Bronchial epithelial cell (primary cell): ENCODE results near the gene SRGAP1. TPM values are rescaled to one million over a fixed set of nuclear protein-coding genes. Genes with fewer than 3 reads are reported as not detected.

Experiments used
- DNase-seq: peaks from one replicate; pipeline ENCODE4 v3.0.0-alpha.2; 2010; ENCODE audit warnings: low read depth
- FAIRE-seq: peaks from 2 replicates; lab custom pipeline; 2011; peaks lifted over from hg19 to GRCh38; lab: Jason Lieb, UNC
- H3K27me3 ChIP-seq: 2 replicates; pipeline ENCODE4 v1.5.1; 2011; ENCODE audit warnings: low read length; ENCODE audit not compliant: control insufficient read depth, insufficient read depth
- H3K36me3 ChIP-seq: 2 replicates; pipeline ENCODE4 v1.5.1; 2011; ENCODE audit warnings: low read length; ENCODE audit not compliant: control insufficient read depth, insufficient read depth
- H3K4me3 ChIP-seq: 2 replicates; pipeline ENCODE4 v1.5.1; 2011; ENCODE audit warnings: mild to moderate bottlenecking, low read depth, low read length, control low read depth
- total RNA-seq: library from RNA; depleted of rRNA; stranded (reverse); fragments of >200 nt; gene quantifications from 2 replicates; pipeline ENCODE4 v1.2.1, GENCODE V29; 2014
- TF ChIP-seq, protein P1 (sequence below): IDR thresholded peaks from 2 replicates; pipeline ENCODE4 v1.5.1; 2011; ENCODE audit warnings: mild to moderate bottlenecking, moderate library complexity, low read length, control low read depth, inconsistent platforms; ENCODE audit not compliant: insufficient read depth, severe bottlenecking

Gene SRGAP1
- total RNA-seq, 1 donor from 2014 or later = 4.5 TPM

DNA sequence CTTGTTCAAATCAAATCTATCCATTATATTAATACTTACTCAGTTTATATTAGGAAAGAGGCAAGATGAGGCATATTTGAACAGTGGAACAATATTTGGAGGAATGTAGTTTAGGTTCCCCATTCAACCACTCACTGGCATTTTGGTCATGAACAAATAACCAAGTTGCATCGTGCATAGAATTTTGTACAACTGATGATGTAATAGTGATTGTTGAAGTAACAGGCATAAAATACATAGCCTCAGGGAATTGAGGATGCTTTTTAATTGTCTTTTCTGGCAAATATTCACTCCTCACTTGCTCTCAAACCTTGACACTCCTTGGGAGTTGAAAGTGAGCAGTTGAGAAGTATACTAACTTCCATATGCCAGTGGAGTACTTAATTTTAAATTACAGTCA, 175.2 kb downstream of the SRGAP1 start:
- Histone ChIP-seq H3K4me3 (no peak overlapping the region), H3K36me3 (no peaks in the 10 kb centered on the region), H3K27me3 (no peaks in the 10 kb centered on the region)
- FAIRE-seq (no peak), DNase-seq (no peak)
- TF ChIP-seq, protein P1, sequence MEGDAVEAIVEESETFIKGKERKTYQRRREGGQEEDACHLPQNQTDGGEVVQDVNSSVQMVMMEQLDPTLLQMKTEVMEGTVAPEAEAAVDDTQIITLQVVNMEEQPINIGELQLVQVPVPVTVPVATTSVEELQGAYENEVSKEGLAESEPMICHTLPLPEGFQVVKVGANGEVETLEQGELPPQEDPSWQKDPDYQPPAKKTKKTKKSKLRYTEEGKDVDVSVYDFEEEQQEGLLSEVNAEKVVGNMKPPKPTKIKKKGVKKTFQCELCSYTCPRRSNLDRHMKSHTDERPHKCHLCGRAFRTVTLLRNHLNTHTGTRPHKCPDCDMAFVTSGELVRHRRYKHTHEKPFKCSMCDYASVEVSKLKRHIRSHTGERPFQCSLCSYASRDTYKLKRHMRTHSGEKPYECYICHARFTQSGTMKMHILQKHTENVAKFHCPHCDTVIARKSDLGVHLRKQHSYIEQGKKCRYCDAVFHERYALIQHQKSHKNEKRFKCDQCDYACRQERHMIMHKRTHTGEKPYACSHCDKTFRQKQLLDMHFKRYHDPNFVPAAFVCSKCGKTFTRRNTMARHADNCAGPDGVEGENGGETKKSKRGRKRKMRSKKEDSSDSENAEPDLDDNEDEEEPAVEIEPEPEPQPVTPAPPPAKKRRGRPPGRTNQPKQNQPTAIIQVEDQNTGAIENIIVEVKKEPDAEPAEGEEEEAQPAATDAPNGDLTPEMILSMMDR = no peak

DNA sequence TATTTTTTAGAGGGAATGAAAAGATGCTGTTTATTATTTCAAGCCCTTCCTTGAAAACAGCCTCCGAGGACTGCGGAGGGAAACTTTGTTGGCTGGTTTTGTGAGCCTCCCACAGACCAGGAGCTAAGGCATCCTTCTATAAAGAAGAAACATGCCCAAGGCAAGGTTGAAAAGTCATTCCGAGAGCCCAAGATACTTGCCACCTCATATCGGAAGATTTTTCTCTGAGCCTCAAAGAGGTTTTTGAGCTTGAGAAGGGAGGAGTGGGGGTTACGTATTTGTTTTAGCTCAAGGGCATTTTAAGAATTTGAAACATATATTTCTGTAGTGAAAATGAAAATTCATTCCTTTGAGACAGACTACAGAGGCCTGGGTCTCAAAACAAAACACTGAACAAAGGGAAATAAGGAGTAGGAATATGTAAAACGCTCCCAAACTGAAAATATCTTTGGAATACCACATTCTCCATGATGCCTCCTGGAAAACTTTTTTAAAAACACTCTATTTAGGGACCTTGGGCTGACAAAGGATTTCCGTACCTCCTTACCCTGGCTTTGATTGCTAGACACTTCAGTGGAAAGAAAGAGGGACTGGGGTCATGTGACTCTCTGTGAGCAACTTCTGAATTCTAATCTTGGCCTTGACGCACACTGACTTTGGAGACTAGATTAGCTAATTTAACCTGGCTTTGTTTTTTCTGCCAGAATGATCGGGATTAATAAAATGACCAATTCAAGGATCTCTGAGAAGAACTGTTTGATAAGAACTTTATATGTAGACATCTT, 180.9 kb downstream of the SRGAP1 start:
- DNase-seq (no peak), FAIRE-seq (no peak)
- no peaks in the 10 kb centered on the region for H3K27me3 ChIP-seq
- TF ChIP-seq, protein P1 = no peak
- H3K36me3 ChIP-seq = no peaks in the 10 kb centered on the region
- H3K4me3 ChIP-seq = no peak overlapping the region

DNA sequence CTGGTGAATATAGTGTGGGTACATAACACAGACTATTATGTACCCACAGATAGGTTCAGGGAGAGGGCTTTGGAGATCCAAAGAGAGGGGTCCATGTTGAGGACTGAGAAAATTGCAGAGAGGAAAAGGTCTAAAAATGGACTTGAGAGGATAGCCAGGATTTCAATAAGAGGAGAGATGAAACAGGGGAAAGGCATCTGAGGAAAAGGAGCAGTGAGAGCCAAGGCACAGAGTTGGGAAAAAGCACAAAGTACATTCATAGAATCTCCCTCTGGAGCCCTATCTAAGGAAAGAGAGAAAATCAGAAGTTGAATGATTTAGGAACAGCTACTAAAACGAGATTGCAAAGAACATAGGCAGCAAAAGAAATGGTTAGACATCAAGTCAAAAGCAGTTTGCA, 182.8 kb downstream of the SRGAP1 start:
- Histone ChIP-seq H3K36me3 (no peaks in the 10 kb centered on the region), H3K4me3 (no peak overlapping the region), H3K27me3 (no peaks in the 10 kb centered on the region)
- TF ChIP-seq, protein P1 = no peak
- FAIRE-seq (no peak), DNase-seq (no peak)

DNA sequence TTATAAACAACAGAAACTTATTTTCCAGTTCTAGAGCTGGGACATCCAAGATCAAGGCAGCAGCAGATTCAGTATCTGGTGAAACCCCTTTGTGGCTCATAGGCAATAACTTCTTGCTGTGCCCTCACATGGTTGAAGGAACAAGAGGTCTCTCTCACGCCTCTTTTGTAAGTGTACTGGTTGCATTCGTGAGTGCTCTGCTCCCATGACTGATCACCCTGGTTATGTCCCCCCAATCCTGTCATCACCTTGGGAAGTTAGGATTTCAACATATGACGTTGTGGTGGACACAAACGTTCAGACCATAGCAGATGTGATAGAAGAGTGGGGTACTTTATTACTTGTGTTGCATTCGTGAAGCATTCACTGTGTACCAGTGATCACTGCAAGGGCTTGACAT, 184.0 kb downstream of the SRGAP1 start:
- TF ChIP-seq, protein P1 = no peak
- Histone ChIP-seq H3K4me3 (no peak overlapping the region), H3K36me3 (no peaks in the 10 kb centered on the region), H3K27me3 (no peaks in the 10 kb centered on the region)
- DNase-seq (no peak), FAIRE-seq (no peak)

DNA sequence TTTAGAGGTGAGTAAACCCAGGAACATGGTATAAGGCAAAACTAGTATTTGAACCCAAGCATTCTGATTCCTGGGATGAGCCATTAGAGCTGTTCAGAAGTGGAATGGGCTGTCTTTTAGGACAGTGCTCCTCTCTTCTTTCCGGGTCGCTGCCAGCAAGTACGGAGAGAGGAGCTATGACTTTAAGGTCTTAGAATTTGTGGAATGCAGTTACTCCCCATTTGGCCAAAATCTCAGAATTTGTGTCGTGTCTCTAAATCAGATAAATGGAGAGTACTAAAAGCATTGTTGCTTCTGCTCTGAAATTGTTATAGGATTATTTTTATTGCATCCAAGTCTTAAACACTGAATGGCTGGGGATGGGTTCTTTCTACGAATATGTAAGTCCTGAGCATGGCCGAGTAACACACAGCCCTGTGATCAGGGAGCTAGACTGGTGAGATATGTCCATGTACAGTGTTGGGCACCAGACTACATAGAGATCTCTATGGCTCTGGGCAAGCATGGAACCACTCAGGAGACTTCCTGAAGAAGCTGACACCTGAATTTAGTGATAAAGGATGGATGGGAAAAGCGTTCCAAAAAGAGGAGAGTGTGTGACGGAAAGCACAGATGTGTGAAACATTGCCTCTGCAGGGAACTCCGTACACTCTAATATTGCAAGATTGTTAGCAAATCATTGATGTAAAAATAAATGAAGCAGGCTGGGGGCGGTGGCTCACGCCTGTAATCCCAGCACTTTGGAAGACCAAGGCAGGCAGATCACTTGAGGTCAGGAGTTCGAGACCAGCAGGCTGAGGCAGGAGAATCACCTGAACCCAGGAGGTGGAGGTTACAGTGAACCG, 184.7 kb downstream of the SRGAP1 start:
- H3K36me3 ChIP-seq = no peaks in the 10 kb centered on the region
- TF ChIP-seq, protein P1 = no peak
- no peak for FAIRE-seq
- H3K4me3 ChIP-seq = no peak overlapping the region
- H3K27me3 ChIP-seq = no peaks in the 10 kb centered on the region
- no peak for DNase-seq
